Ovary (tissue), 9 donors: ENCODE measurements around the gene ANKIB1. TPM values are rescaled to one million over a fixed set of nuclear protein-coding genes. Genes with fewer than 3 reads are reported as not detected.

Source experiments
- DNase-seq, 5 donors: peaks; one replicate each; pipeline ENCODE4 v3.0.0-alpha.2; 2019 to 2020
- H3K27ac ChIP-seq, 2 donors: fragments of 200-600 bp; one replicate each; pipeline versions ENCODE4 v1.5.1 to v1.8.0; 2019 to 2022
- H3K27me3 ChIP-seq: fragments of 200-600 bp; one replicate; pipeline ENCODE4 v1.8.0; 2022
- H3K36me3 ChIP-seq: fragments of 200-600 bp; sonication (generic); one replicate; pipeline ENCODE4 v1.5.1; 2019
- H3K4me1 ChIP-seq: one replicate; pipeline ENCODE4 v1.8.1; 2013; ENCODE audit warnings: mild to moderate bottlenecking, moderate library complexity; ENCODE audit not compliant: insufficient read depth
- H3K4me3 ChIP-seq: fragments of 200-600 bp; sonication (generic); one replicate; pipeline ENCODE4 v1.5.1; 2017
- H3K9me3 ChIP-seq, 2 donors: fragments of 200-600 bp in 1 of 2; sonication (generic) in 1 of 2; one replicate each; pipeline versions ENCODE4 v1.5.1 to v1.8.1; 2013 to 2019; ENCODE audit warnings: mild to moderate bottlenecking in 1 of 2, moderate library complexity in 1 of 2
- EP300 ChIP-seq: sonication (generic); formaldehyde crosslinking; IDR thresholded peaks from one replicate; pipeline ENCODE4 v1.6.1; 2017; ENCODE audit warnings: antibody characterized with exemption
- POLR2A ChIP-seq: fragments of 450-650 bp; IDR thresholded peaks from one replicate; pipeline ENCODE4 v1.6.1; 2017; ENCODE audit warnings: antibody characterized with exemption, mild to moderate bottlenecking, moderate library complexity
- whole genome bisulfite sequencing, 3 donors: extraction: QIAGEN DNeasy Blood & Tissue Kit in 1 of 3; methylation state at CpG; one replicate each; pipeline versions ENCODE4 v1.1.5 to v1.1.7; 2013 to 2017; 5-methylcytosine and 5-hydroxymethylcytosine counted together
- intact Hi-C, 4 donors: fragments of 100-400 bp; cut with DNase I; formaldehyde crosslinking; loops; one replicate each; pipeline versions ENCODE4 v1.11.0 to v1.15.1; 2022 to 2023
- polyA plus RNA-seq, 2 donors: library from polyadenylated mRNA; stranded (reverse); fragments of 200-250 nt in 1 of 2; fragments of 350-450 nt in 1 of 2; fragmentation: Illumina TruSeq in 1 of 2; extraction: RNeasy Lipid Tissue Mini Kit (QIAGEN cat#74804) in 1 of 2; gene quantifications; one replicate each; pipeline ENCODE4 v1.2.3, GENCODE V29; 2013 to 2014
- total RNA-seq, 7 donors: library from RNA; depleted of rRNA in 2 of 7; stranded (reverse); fragments of >200 nt in 2 of 7; fragmentation: NEBNext Ultra II Directional in 3 of 7; extraction: Animal tissue kit (Norgen Biotek cat#: 25700) in 3 of 7; gene quantifications; one replicate each; pipeline versions ENCODE4 v1.1.0 to v1.2.4, GENCODE V29; 2016 to 2023
- TF ChIP-seq, protein P1 (sequence below), 3 donors: fragments of 450-650 bp in 2 of 3; fragments of 200-600 bp in 1 of 3; IDR thresholded peaks; one replicate each; pipeline versions ENCODE4 v1.5.1 to v1.8.0; 2016 to 2022; ENCODE audit warnings: antibody characterized with exemption in 3 of 3, mild to moderate bottlenecking in 1 of 3
- donor health status: DM: no; HTN: no; CAD: no; lungs with moderate emphysema.
- donor health status: DM: no; HTN: no; CAD: no.
- donor health status: Bipolar disorder and iron deficiency.
- donor health status: DM: yes; HTN: yes; CAD: no.
- donor health status: DM: no; HTN: no; CAD: no.
- donor health status: DM: yes; HTN: yes; CAD: no.

Gene ANKIB1
- total and polyA plus RNA-seq, 9 donors, result 11.3 to 83.1 (median 60.1) TPM

- H3K27me3 ChIP-seq, result no peaks in the 10 kb centered on the region
- DNase-seq, result no peak
- intact Hi-C loops, result no loop called here
- H3K4me1 ChIP-seq, result no peaks in the 10 kb centered on the region
- no peak overlapping the region for H3K4me3 ChIP-seq
- 86 to 88% (median 88%) methylated on average over 2 of the region's 2 CpGs for WGBS, 3 donors
- no peaks in the 10 kb centered on the region for H3K36me3 ChIP-seq
- H3K27ac ChIP-seq, result no peak overlapping the region
- peaks cover 0 to 3% of the 10 kb centered on the region in 2 donors for H3K9me3 ChIP-seq
- no peak for TF ChIP-seq POLR2A
- TF ChIP-seq EP300, result no peak
- TF ChIP-seq, protein P1, sequence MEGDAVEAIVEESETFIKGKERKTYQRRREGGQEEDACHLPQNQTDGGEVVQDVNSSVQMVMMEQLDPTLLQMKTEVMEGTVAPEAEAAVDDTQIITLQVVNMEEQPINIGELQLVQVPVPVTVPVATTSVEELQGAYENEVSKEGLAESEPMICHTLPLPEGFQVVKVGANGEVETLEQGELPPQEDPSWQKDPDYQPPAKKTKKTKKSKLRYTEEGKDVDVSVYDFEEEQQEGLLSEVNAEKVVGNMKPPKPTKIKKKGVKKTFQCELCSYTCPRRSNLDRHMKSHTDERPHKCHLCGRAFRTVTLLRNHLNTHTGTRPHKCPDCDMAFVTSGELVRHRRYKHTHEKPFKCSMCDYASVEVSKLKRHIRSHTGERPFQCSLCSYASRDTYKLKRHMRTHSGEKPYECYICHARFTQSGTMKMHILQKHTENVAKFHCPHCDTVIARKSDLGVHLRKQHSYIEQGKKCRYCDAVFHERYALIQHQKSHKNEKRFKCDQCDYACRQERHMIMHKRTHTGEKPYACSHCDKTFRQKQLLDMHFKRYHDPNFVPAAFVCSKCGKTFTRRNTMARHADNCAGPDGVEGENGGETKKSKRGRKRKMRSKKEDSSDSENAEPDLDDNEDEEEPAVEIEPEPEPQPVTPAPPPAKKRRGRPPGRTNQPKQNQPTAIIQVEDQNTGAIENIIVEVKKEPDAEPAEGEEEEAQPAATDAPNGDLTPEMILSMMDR (IDR thresholded peaks at IDR 0.05), result no peak
These were observed 15.2 kb upstream of the ANKIB1 start for GRCh38 chr7:92230547-92230946.

GRCh38 chr7:92242972-92243371 lies 2.8 kb upstream of the ANKIB1 start:
- Histone ChIP-seq H3K4me3 (no peak overlapping the region), H3K4me1 (peaks cover 2% of the 10 kb centered on the region), H3K9me3 (no peaks in the 10 kb centered on the region), H3K36me3 (no peaks in the 10 kb centered on the region), H3K27me3 (no peaks in the 10 kb centered on the region), H3K27ac (no peak overlapping the region)
- DNase-seq, result no peak
- intact Hi-C loops, result loop anchor here in 2 of 4 donors (10.0 kb wide), 2 partner anchors 192 to 202 kb away; partner anchors contain the start of gene GATAD1 (in 1 of the 2)
- TF ChIP-seq POLR2A, result no peak
- WGBS, 3 donors, result 93 to 98% (median 95%) methylated on average over 6 of the region's 6 CpGs

- DNase-seq, result no peak
- Histone ChIP-seq H3K4me1 (peaks cover 3% of the 10 kb centered on the region), H3K4me3 (peak overlapping the region; percentile 91), H3K27me3 (no peaks in the 10 kb centered on the region), H3K9me3 (no peaks in the 10 kb centered on the region), H3K27ac (peak overlapping the region; percentile 80 to 81), H3K36me3 (no peaks in the 10 kb centered on the region)
- TF ChIP-seq POLR2A (no peak), EP300 (no peak)
- TF ChIP-seq, protein P1 (IDR thresholded peaks at IDR 0.05), result no peak
- WGBS, 3 donors, result 0 to 2% (median 2%) methylated on average over 11 of the region's 11 CpGs
- intact Hi-C loops, result loop anchor here in 2 of 4 donors (10.0 kb wide), 2 partner anchors 190 to 200 kb away; partner anchors contain the start of gene GATAD1 (in 1 of the 2)
These were observed 827 bp upstream of the ANKIB1 start for GRCh38 chr7:92244808-92245486.

- Histone ChIP-seq H3K4me1 (peaks cover 3% of the 10 kb centered on the region), H3K36me3 (no peaks in the 10 kb centered on the region), H3K9me3 (no peaks in the 10 kb centered on the region), H3K27ac (peak overlapping the region; percentile 80 to 81), H3K4me3 (peak overlapping the region; percentile 91), H3K27me3 (no peaks in the 10 kb centered on the region)
- peak; percentile 13 to 42 (median 19) for DNase-seq
- intact Hi-C loops, result loop anchor here in 2 of 4 donors (10.0 kb wide), 2 partner anchors 188 to 198 kb away; partner anchors contain the start of gene GATAD1 (in 1 of the 2)
- TF ChIP-seq, protein P1 (IDR thresholded peaks at IDR 0.05), result no peak
- no peak for TF ChIP-seq EP300
- TF ChIP-seq POLR2A, result no peak
- 0% methylated on average over 28 to 35 of the region's 35 CpGs for whole genome bisulfite sequencing, 3 donors
These were observed 757 bp downstream of the ANKIB1 start for GRCh38 chr7:92246360-92247101.
